ENCODE data around the gene GLDC.

The GLDC gene

DNA sequence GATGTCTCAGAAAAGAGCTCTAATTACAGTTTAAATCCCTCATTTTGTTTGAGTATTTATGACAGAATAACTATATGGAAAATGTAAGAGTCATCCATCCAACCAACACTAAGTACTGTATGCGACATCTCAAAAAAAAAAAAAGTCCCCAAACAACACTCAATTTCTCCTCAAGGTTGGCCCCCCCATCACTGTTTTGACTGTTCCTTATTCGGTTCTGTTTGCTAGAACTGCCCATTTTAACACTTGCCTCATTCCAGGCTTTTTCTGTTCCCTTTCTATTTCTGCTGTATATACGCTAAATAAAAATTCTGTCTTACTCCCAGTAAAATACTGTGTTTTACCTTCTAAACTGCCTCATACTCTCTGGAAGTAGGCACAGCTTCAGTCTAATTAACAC lies 25.2 kb downstream of the GLDC start:
- DNase-seq (ENCODE audit: low spot score), result no peak

GRCh38 chr9:6619909-6620308 lies 25.6 kb downstream of the GLDC start:
- DNase-seq (ENCODE audit: low spot score), result no peak

GRCh38 chr9:6616951-6617602 lies 28.5 kb downstream of the GLDC start:
- no peak for DNase-seq (ENCODE audit: low spot score)

- no peak for DNase-seq (ENCODE audit: low spot score)
Measured at GRCh38 chr9:6614489-6614888, 31.0 kb downstream of the GLDC start.

DNA sequence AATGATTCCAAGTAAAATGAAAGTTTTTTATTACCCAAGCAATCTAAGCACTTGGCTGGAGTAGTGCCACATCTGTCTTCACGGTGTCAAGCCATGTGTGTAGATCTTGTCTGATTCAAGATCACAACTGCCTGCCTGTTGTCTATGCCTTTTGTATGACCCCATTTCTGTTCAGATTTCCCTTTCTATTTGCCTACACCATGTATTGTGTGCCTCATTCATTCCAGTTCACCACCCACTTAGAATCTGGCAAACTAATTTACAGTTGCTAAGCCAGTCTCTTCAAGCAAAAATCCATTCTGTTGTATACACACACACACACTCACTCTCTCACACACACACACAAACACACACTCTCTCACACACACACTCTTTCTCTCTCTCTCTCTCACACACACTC lies 33.7 kb downstream of the GLDC start:
- no peak for DNase-seq (ENCODE audit: low spot score)

DNA sequence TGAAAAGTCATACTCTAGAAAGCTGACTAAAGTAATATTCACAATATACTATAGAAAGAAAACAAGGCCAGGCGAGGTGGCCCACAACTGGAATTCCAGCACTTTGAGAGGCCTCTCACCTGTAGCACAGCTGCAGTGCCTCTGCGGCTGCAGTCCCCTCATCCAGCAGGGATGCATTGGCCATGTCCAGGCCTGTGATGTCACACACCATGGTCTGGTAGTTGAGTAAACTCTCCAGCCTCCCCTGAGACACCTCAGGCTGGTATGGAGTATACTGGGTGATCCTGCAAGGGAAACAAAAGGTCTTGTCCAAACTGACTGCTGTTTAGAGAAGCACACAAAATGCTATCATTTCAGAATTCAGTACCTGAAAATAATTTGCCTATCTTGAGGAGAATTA lies 35.5 kb downstream of the GLDC start:
- DNase-seq (ENCODE audit: low spot score), result no peak

DNA sequence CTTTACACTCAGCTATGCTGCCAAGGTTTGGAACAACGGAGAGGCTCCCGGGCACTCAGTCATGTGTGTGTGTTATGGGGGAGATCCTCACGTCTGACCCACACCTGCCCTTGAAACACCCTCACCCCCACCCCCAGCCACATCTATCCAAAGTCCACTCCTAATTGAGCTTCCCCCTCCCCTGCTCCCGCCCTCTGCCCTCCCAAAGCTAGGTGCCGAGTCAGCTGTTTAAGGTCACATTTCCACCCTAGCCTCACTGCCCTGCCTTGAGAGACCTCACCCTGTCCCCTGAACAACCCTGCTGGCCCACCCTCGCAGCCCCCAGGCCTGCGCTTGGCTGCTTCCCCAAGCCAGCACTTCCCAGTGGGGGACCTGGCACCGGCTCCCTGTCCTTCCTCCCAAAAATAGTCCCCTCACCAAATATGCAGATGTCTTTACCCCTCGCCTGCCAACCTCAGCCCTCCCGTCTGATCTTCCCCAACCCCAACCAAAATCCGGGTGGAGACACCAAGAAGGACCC lies 36.0 kb downstream of the GLDC start:
- DNase-seq (ENCODE audit: low spot score), result no peak

GRCh38 chr9:6605202-6605601 lies 40.3 kb downstream of the GLDC start:
- no peak for DNase-seq (ENCODE audit: low spot score)

- DNase-seq (ENCODE audit: low spot score), result no peak
Measured at GRCh38 chr9:6600426-6600825, 45.1 kb downstream of the GLDC start.

DNA sequence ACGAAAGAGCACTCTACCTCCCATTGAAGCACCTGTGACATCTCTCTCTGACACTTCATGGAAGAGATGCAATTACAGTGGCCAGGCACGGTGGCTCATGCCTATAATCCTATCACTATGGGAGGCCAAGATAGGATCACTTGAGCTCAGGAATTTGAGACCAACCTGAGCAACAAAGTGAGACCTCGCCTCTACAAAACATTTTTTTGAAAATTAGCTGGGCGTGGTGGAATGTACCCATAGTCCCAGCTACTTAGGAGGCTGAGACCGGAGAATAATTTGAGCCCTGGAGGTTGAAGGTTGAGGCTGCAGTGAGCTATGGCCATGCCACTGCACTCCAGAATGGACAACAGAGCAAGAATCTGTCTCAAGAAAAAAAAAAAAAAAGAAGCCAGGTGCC lies 45.5 kb downstream of the GLDC start:
- DNase-seq (ENCODE audit: low spot score), result no peak

DNA sequence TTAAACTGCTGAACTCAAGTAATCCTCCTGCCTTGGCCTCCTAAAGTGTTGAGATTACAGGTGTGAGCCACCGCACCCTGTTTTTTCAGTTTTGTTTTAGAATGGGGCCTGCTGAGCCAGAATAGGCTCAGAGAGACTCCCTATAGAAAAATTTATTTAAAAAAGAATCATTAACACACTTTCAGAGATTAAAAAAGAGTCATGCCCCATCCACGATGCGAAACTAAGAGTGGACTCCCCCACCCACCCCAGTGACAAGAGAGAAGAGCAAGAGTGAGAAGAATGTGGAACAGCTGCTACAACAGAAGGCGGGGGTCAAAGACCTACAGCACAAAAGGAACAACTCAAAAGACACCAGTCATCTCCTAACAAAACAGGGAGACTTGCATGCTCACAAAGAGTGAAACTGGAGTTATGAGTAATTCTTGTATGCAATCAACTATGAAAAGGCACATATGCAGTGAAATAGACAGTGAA lies 47.2 kb downstream of the GLDC start:
- DNase-seq (ENCODE audit: low spot score), result no peak

DNA sequence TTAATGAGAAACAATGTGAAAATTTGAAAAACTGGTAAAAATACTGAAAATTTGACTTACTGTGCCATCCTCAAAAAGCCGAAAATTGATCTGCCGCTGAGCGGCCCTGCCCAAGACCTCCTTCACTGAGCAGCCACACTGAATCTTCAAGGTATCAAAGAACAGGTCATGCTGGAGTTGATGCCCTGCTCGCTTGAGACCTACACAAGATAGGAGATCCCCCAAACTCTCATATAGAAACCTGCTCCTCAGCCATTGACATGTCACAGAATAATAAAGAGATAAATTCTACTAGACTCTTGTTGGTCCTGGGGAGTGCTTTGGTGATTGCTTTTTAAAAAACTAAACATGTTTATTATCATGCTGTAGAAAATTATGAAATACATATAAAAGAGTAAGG lies 52.7 kb downstream of the GLDC start:
- no peak for DNase-seq (ENCODE audit: low spot score)

GRCh38 chr9:6592231-6592630 lies 53.3 kb downstream of the GLDC start:
- no peak for DNase-seq (ENCODE audit: low spot score)

DNA sequence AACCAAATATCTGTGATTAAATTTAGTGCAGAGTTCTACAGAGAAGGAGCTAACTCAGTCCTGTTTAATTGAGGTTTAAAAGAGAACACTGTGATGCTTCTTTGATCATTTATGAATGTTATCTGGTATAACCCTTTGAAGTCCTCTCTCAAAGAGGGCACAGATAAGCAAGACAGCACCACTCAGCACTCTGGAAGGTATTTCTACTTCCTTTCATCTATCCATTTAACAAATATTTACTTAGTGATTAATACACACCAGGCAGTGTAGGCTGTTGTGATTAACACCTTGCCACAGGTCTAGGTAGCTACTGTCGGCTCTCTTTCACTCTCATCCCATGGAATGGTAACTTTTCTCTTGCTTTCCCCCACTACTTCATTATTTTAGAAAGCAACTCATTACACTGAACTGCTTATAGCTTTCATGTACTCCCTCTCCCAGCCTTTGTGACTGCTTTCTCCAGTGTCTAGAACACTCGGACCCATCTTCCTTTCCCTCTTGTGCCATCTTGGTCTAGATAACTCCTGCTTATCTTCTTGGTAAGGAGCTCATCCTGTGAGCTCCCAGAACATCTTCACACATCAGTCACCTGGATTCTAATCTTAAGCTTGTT lies 54.7 kb downstream of the GLDC start:
- no peak for DNase-seq (ENCODE audit: low spot score)

DNA sequence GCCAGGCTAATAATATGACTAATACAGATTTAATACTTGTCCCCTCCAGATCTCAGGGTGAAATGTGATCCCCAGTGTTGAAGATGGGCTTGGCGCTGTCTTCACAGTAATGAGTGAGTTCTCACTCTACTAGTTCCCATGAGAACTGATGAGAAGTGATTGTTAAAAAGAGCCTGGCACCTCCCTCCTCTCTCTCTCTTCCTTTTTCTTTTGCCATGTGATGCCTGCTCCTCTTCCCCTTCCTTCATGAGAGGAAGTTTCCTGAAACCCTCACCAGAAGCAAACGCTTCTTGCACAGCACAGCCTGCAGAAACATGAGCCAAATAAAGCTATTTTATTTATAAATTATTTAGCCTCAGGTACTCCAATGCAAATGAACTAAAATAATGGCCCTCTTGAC lies 55.2 kb downstream of the GLDC start:
- no peak for DNase-seq (ENCODE audit: low spot score)

GRCh38 chr9:6584881-6585597 lies 60.5 kb downstream of the GLDC start:
- peak; percentile 39 for DNase-seq (ENCODE audit: low spot score)

DNA sequence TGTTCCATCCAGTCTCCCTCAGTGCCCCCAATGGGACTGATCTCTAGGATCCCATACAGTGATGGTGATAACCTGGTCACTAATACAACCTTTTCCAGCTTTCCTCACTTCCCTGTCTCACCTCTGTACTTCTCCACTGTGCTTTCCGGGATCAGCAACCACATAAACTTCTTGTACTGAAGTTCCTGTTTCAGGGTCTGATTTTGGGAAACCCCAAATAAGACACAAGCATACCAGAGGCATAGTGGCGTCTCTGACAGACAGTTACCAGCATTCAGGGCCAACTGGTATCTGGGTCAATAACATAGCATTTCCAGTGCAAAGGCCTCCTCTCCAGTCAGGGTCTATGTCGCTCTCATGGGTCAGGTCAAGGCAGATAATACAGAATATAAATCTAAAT lies 64.3 kb downstream of the GLDC start:
- DNase-seq (ENCODE audit: low spot score), result no peak

GRCh38 chr9:6579613-6580012 lies 65.9 kb downstream of the GLDC start:
- no peak for DNase-seq (ENCODE audit: low spot score)

GRCh38 chr9:6576987-6577386 lies 68.5 kb downstream of the GLDC start:
- DNase-seq (ENCODE audit: low spot score), result no peak

DNA sequence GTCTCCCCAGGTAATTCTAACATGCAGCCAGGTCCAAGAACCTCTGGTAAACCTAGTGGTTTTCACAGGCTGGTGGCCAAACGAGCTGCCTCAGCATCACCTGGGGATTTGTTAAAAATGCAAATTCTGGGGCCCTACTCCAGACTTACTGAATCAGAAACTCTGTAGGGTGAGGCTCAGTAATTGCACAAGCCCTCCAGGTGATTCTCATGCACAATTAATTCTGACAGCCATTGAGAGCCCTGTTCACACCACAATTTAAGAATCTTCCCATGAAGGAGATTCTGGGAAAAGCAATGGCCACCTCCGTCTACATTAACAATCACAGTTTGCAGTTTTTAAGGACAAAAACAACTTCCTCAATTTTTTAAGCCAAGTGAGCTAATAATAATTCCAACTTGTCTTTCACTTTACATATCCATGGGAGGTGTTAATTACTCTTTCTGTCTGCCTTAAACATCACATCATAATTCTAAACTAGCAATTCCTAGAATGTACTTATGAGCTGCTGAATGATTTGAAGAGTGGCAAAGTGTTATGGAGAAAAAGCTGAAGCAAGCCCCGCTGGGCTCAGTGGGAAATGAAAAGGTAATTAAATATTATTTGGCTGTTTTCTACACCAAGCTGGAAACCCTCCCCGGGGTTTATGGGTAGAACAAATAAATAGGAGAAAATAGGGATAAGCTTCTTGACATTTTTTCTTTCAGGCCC lies 70.0 kb downstream of the GLDC start:
- DNase-seq (ENCODE audit: low spot score), result no peak

GRCh38 chr9:6567140-6567591 lies 78.4 kb downstream of the GLDC start:
- peak; percentile 68 for DNase-seq (ENCODE audit: low spot score)

DNA sequence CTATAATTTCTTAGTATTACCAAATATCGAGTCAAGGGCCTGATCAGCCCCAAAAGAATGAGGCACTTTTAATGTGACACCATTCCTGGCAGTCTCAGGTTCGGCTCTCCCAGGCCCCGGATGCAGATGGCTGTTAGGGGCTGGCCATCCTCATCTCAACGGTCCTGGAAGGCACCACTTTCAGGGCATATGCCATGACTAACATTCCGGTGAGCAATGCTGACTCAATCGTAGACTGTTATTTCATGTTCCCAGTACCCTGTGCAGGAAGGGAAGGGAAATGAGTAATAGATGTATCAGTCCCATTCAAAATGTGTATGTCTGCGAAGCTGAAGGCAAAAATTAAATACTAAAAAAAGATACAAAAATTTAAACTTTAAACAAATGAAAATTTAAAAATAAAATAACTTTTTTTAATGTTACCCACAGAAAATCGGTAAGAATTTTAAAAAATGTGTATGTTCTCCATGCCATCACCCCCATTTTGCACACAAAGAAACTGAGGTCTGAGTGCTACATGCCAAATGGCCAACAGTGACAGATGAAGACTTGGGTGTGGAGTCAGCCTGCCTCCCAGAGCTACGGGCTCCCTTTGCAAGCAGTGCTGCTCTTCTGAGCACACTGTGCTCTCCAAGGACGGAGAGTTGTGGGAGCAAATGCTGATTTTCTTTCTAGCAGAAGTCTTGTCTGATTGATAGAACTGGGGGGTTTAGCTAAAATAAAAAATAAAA lies 79.0 kb downstream of the GLDC start:
- peak; percentile 90 for DNase-seq (ENCODE audit: low spot score)

All from GM03348 (cell line).